ENCODE measurements around the gene SPTBN1. TPM values are rescaled to one million over a fixed set of nuclear protein-coding genes. Genes with fewer than 3 reads are reported as not detected.
"Not testable (repeated sequence)": the region's sequence is repeated elsewhere in the genome, so short reads cannot be mapped to it uniquely, and the experiment has no call there.

The SPTBN1 gene
- total RNA-seq, 1 experiment from 2014 or later: 326 TPM

DNA sequence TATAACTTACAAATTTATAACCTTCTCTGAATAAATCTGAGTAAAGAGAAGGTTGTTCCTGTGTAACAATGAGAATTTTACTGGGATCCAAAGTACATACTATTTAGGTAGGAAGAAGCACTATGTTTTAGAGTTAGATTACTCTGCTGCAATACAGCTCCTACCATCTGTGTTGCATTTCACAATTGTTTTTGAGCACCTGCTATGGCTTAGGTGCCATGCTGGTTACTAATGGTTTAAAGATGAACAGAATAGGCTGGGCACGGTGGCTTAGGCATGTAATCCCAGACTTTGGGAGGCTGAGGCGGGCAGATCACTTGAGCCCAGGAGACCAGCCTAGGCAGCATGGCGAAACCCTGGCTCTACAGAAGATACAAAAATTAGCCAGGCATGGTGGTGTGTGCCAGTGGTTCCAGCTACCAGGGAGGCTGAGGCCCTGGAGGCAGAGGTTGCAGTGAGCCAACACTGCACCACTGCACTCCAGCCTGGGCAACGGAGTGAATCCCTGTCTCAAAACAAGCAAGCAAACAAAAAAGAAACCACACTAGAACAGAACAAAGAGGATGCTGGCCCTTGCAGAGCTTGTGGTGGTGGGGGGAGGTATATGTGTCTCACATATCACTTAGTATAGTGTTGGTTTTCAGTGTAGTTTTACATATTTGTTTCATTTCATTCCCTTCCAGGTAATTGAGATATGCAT lies 56.7 kb downstream of the SPTBN1 start:
- in situ Hi-C loops (cut with HindIII; ENCODE audit: low pct_unique_long_range_greater_than_20kb, low sequenced_read_pairs): no loop called here
- DNase-seq (ENCODE audit: low read depth, low spot score): no peak

DNA sequence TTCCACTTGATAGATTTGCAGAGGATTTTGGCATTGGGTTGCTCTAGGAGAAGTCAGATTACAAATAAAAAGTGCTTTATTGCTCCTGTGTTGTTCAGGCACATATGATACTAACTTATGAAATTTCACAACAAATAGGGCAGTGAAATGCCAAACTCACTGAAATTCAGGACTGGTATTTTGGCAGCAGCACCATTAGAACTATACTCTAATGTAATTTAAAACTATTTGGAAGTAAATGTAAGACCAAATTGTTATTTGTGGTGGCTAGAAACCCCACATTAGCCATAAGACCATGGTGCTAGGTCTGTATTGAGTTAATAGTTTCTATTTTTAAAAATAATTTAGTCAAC lies 57.2 kb downstream of the SPTBN1 start:
- no peak for DNase-seq (ENCODE audit: low read depth, low spot score)
- in situ Hi-C loops (cut with HindIII; ENCODE audit: low pct_unique_long_range_greater_than_20kb, low sequenced_read_pairs): no loop called here

- no peak for DNase-seq (ENCODE audit: low read depth, low spot score)
- in situ Hi-C loops (cut with HindIII; ENCODE audit: low pct_unique_long_range_greater_than_20kb, low sequenced_read_pairs): no loop called here
These were observed 58.9 kb downstream of the SPTBN1 start for GRCh38 chr2:54514822-54515569.

DNA sequence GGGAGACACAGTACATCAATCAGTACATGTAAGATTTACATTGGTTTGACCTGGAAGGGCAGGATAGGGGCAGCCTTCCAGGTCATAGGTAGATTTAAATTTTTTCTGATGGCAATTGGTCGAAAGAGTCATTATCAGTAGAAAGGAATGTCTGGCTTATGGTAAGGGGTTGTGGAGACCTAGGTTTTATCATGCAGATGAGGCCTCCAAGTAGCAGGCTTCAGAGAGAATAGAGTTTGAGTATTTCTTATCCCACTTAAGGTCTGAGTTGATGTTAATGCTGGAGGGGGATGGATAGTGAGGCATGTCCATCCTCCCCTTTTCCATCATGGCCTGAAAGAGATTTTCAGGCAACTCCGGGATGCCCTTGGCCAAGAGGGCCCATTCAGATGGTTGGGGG lies 60.7 kb downstream of the SPTBN1 start:
- DNase-seq (ENCODE audit: low read depth, low spot score): no peak
- in situ Hi-C loops (cut with HindIII; ENCODE audit: low pct_unique_long_range_greater_than_20kb, low sequenced_read_pairs): no loop called here

GRCh38 chr2:54518016-54518415 lies 61.9 kb downstream of the SPTBN1 start:
- DNase-seq (ENCODE audit: low read depth, low spot score); in situ Hi-C loops (cut with HindIII; ENCODE audit: low pct_unique_long_range_greater_than_20kb, low sequenced_read_pairs): not testable (repeated sequence)

DNA sequence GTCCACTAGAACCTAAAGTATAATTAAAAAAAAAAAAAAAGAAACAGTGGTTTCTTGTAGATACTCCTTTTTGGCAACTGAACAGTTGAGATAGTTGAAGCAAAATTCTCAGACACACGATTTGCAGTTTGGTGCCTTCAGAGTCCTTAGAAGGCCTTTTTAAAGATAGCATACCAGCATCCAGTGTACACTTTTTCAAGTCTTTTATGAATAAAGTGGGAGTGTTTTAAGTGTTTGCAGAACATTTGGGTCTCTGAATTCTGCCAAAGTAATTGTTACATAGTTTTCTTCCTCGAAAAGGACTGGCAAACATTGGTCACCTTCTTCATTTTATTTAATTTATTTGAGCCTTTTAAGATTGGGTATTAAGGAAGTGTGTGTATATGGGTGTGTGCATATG lies 62.3 kb downstream of the SPTBN1 start:
- in situ Hi-C loops (cut with HindIII; ENCODE audit: low pct_unique_long_range_greater_than_20kb, low sequenced_read_pairs): no loop called here
- no peak for DNase-seq (ENCODE audit: low read depth, low spot score)

GRCh38 chr2:54519841-54520459 lies 63.8 kb downstream of the SPTBN1 start:
- DNase-seq (ENCODE audit: low read depth, low spot score): no peak
- in situ Hi-C loops (cut with HindIII; ENCODE audit: low pct_unique_long_range_greater_than_20kb, low sequenced_read_pairs): no loop called here

DNA sequence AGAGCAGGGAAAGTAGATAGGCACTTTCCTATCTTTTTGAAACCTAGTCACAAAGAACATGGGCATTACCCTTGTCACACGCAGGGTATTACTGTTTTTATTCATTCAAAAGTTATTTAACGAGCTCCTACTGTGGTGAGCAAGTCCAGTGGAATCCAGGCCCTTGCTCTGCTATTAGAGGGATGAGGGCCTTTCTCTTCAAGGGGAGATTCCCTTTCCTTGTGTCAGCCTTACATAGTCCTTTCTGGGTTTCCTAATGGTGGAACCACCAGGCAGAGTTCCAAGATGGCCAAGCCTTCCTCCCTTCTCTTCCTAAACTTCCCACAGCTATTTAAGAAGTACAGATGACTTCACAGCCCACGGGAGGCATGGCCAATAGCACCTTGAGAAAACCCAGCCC lies 64.6 kb downstream of the SPTBN1 start:
- in situ Hi-C loops (cut with HindIII; ENCODE audit: low pct_unique_long_range_greater_than_20kb, low sequenced_read_pairs): no loop called here
- DNase-seq (ENCODE audit: low read depth, low spot score): no peak

- in situ Hi-C loops (cut with HindIII; ENCODE audit: low pct_unique_long_range_greater_than_20kb, low sequenced_read_pairs): no loop called here
- DNase-seq (ENCODE audit: low read depth, low spot score): peak; percentile 84
These were observed 66.6 kb downstream of the SPTBN1 start for GRCh38 chr2:54522624-54523281.

GRCh38 chr2:54523324-54523959 lies 67.3 kb downstream of the SPTBN1 start:
- peak; percentile 81 for DNase-seq (ENCODE audit: low read depth, low spot score)
- in situ Hi-C loops (cut with HindIII; ENCODE audit: low pct_unique_long_range_greater_than_20kb, low sequenced_read_pairs): no loop called here

GRCh38 chr2:54524226-54524991 lies 68.3 kb downstream of the SPTBN1 start:
- peak; percentile 96 for DNase-seq (ENCODE audit: low read depth, low spot score)
- in situ Hi-C loops (cut with HindIII; ENCODE audit: low pct_unique_long_range_greater_than_20kb, low sequenced_read_pairs): no loop called here

DNA sequence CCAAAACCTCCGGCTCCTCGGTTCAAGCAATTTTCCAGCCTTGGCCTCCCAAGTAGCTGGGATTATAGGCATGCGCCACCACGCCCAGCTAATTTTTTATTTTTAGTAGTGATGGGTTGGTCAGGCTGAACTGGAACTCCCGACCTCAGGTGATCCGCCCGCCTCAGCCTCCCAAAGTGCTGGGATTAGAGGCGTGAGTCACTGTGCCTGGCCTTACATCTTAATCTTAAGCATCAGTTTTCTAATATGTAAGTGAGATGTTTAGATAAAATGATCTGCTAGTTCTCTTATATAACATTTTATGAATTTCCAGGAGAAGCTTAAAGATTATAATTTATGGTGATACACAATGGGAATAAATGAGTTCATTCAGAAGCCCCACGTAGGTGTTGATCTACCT lies 69.2 kb downstream of the SPTBN1 start:
- no peak for DNase-seq (ENCODE audit: low read depth, low spot score)
- in situ Hi-C loops (cut with HindIII; ENCODE audit: low pct_unique_long_range_greater_than_20kb, low sequenced_read_pairs): no loop called here

DNA sequence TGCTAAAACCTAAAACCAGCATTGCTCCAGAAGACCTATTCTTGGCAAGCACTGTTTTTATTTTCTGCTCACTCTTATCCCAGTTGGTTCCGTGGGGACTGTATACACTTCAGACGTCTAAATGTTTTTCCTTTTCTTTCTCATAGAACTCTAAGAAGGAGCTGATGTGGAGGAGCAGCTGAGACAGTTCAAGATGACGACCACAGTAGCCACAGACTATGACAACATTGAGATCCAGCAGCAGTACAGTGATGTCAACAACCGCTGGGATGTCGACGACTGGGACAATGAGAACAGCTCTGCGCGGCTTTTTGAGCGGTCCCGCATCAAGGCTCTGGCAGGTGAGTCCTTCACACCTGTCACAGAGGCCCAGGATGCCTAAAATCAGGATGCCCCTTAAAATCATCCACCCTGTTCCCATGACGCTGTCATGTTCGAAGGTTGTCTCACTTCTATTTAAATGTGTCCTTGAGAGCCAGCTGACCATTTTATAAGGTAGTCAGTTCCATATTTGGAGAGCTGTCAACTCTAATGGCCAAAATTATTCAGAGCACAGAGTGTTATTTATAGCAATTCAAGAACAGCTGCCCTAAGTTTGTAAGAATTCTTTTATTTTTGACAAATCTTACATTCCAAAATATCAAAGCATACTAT lies 70.2 kb downstream of the SPTBN1 start:
- in situ Hi-C loops (cut with HindIII; ENCODE audit: low pct_unique_long_range_greater_than_20kb, low sequenced_read_pairs): no loop called here
- no peak for DNase-seq (ENCODE audit: low read depth, low spot score)

- in situ Hi-C loops (cut with HindIII; ENCODE audit: low pct_unique_long_range_greater_than_20kb, low sequenced_read_pairs): no loop called here
- peak; percentile 48 for DNase-seq (ENCODE audit: low read depth, low spot score)
These were observed 72.3 kb downstream of the SPTBN1 start for GRCh38 chr2:54528311-54528955.

GRCh38 chr2:54529518-54529917 lies 73.4 kb downstream of the SPTBN1 start:
- DNase-seq (ENCODE audit: low read depth, low spot score); in situ Hi-C loops (cut with HindIII; ENCODE audit: low pct_unique_long_range_greater_than_20kb, low sequenced_read_pairs): not testable (repeated sequence)

- DNase-seq (ENCODE audit: low read depth, low spot score): no peak
- in situ Hi-C loops (cut with HindIII; ENCODE audit: low pct_unique_long_range_greater_than_20kb, low sequenced_read_pairs): no loop called here
These were observed 73.8 kb downstream of the SPTBN1 start for GRCh38 chr2:54529935-54530334.

Measured in SK-MEL-5 (cell line).